HFFc6 (cell line): ENCODE data around the gene FGF9. TPM values are rescaled to one million over a fixed set of nuclear protein-coding genes. Genes with fewer than 3 reads are reported as not detected.

Experiments
- DNase-seq: peaks from one replicate; pipeline ENCODE4 v3.0.0-alpha.2; 2018
- H3K27ac Mint-ChIP-seq: 2 replicates; pipeline ENCODE4 v1.8.0; 2020; ENCODE audit warnings: mild to moderate bottlenecking, mixed read lengths
- H3K27me3 Mint-ChIP-seq: 2 replicates; pipeline ENCODE4 v1.8.0; 2021; ENCODE audit warnings: mild to moderate bottlenecking, moderate library complexity, mixed read lengths; ENCODE audit not compliant: insufficient read depth
- H3K36me3 Mint-ChIP-seq: 2 replicates; pipeline ENCODE4 v1.8.0; 2021; ENCODE audit warnings: low read depth, mixed read lengths
- H3K4me1 Mint-ChIP-seq: 2 replicates; pipeline ENCODE4 v1.8.0; 2020; ENCODE audit warnings: low read depth, mixed read lengths
- H3K4me3 Mint-ChIP-seq: 2 replicates; pipeline ENCODE4 v1.8.0; 2020; ENCODE audit warnings: mild to moderate bottlenecking, moderate library complexity, mixed read lengths
- H3K9me3 Mint-ChIP-seq: 2 replicates; pipeline ENCODE4 v1.8.0; 2020; ENCODE audit warnings: mild to moderate bottlenecking, mixed read lengths
- CTCF ChIP-seq: fragments of 200-600 bp; sonication (generic); IDR thresholded peaks from 2 replicates; pipeline ENCODE4 v1.5.0; 2021; ENCODE audit warnings: antibody characterized with exemption, mild to moderate bottlenecking
- total RNA-seq, 6 experiments: library from RNA; stranded (reverse); fragmentation: NEBNext Ultra II Directional; extraction: Animal tissue kit (Norgen Biotek cat#: 25700); gene quantifications; 2 replicates in 1 of 6; 3 replicates in 5 of 6; pipeline ENCODE4 v1.2.3, GENCODE V29; 2021

Gene FGF9
- total RNA-seq, 6 experiments from 2014 or later: not detected

GRCh38 chr13:21685485-21686064, 14.7 kb downstream of the FGF9 start:
- H3K4me3 Mint-ChIP-seq: no peak overlapping the region
- H3K27me3 Mint-ChIP-seq: peaks cover 11% of the 10 kb centered on the region
- H3K36me3 Mint-ChIP-seq: no peaks in the 10 kb centered on the region
- no peak overlapping the region for H3K27ac Mint-ChIP-seq
- DNase-seq: no peak
- TF ChIP-seq CTCF: no peak
- H3K9me3 Mint-ChIP-seq: no peaks in the 10 kb centered on the region
- peaks cover 25% of the 10 kb centered on the region for H3K4me1 Mint-ChIP-seq

DNA sequence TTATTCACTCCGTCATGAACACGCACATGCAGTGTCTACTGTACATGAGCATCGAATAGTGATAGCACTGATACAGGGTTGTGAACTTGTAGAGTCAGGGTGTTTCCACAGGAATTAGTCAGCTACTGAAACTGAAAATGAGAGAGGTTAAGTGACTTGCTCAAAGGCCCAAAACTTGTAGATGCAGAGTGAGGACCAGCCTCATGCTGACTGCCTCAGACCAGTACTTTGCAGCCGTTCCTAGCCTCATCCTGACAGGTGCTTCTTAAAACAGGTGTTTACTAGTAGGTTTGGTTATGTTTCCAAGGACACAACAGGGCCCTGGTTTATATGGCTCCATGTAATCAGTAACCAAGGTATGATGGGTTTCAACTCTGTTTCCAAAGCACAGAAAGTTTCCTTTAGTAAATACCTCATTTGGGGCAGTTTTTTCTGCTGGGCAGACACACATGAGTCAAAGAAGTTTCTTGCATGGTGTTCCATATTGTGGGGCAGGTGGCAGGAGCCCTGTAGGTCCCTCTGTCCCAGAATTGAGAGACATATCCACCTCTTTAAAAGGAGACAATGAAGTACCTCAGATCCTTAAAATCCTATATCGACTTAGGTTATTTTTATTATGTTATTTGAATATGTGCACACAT, 16.0 kb downstream of the FGF9 start:
- H3K27me3 Mint-ChIP-seq: peaks cover 13% of the 10 kb centered on the region
- H3K4me1 Mint-ChIP-seq: peaks cover 25% of the 10 kb centered on the region
- TF ChIP-seq CTCF: no peak
- no peak overlapping the region for H3K4me3 Mint-ChIP-seq
- no peak for DNase-seq
- H3K9me3 Mint-ChIP-seq: no peaks in the 10 kb centered on the region
- no peaks in the 10 kb centered on the region for H3K36me3 Mint-ChIP-seq
- H3K27ac Mint-ChIP-seq: no peak overlapping the region

DNA sequence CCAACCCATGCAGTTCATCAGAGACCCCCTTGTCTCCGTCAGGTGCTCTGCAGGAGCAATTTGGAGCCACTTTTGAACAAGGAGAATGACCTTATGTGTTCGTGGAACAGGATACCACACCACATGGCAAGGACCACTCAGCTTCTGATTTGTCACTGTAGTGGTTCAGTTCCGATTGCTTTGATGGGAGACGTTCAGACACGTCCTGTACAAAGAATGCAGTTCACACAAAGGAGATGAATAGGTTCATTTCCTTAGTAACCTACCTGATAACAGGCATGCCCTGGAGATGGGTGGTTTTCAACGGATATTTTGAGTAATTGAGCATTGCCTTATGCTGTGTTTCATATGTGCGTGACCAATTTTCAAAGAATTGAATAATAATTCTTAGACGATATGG, 17.2 kb downstream of the FGF9 start:
- TF ChIP-seq CTCF: no peak
- peaks cover 15% of the 10 kb centered on the region for H3K27me3 Mint-ChIP-seq
- no peaks in the 10 kb centered on the region for H3K9me3 Mint-ChIP-seq
- H3K4me3 Mint-ChIP-seq: no peak overlapping the region
- no peaks in the 10 kb centered on the region for H3K36me3 Mint-ChIP-seq
- H3K4me1 Mint-ChIP-seq: peaks cover 20% of the 10 kb centered on the region
- no peak overlapping the region for H3K27ac Mint-ChIP-seq
- no peak for DNase-seq

DNA sequence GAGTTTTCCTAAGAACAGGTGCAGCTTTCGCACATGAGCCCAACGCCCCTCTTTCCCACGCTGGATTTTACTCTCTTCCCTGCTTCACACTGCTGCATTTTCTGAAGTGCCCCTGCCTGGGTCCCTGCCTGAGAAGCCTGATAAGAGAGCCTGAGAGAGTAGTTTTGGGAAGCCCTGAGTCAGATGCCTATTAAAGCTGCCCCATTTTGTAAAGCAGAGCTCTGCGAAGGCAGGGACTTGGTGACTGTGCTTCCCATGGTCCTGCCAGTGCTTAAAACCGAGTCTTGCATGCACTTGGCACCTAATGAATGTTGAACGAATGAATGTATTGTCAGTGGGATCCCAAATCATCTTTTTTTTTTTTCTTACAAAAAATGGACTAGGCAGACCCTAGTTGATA, 18.2 kb downstream of the FGF9 start:
- Mint-ChIP-seq H3K4me1 (peaks cover 9% of the 10 kb centered on the region), H3K9me3 (no peaks in the 10 kb centered on the region), H3K4me3 (no peak overlapping the region), H3K27ac (no peak overlapping the region), H3K36me3 (no peaks in the 10 kb centered on the region), H3K27me3 (peaks cover 22% of the 10 kb centered on the region)
- no peak for DNase-seq
- no peak for TF ChIP-seq CTCF

GRCh38 chr13:21690955-21691354, 20.1 kb downstream of the FGF9 start:
- no peak overlapping the region for H3K27ac Mint-ChIP-seq
- no peaks in the 10 kb centered on the region for H3K4me1 Mint-ChIP-seq
- H3K27me3 Mint-ChIP-seq: peaks cover 19% of the 10 kb centered on the region
- no peaks in the 10 kb centered on the region for H3K36me3 Mint-ChIP-seq
- no peaks in the 10 kb centered on the region for H3K9me3 Mint-ChIP-seq
- H3K4me3 Mint-ChIP-seq: no peak overlapping the region
- TF ChIP-seq CTCF: no peak
- DNase-seq: no peak
